Activated CD4-positive, alpha-beta T cell treated with anti-CD3 and anti-CD28 coated beads, Interleukin-2, Interleukin-4, amounts not matched to agents 100 ng/mL and 50 ng/mL, durations not matched to agents 16 hours and 8 hours (primary cell): ENCODE results near the gene RTP4.
"Not testable (repeated sequence)": the region's sequence is repeated elsewhere in the genome, so short reads cannot be mapped to it uniquely, and the experiment has no call there.

Experiments used
- DNase-seq: peaks from one replicate; pipeline ENCODE4 v3.0.0-alpha.2; 2020; ENCODE audit warnings: low spot score

The RTP4 gene

DNA sequence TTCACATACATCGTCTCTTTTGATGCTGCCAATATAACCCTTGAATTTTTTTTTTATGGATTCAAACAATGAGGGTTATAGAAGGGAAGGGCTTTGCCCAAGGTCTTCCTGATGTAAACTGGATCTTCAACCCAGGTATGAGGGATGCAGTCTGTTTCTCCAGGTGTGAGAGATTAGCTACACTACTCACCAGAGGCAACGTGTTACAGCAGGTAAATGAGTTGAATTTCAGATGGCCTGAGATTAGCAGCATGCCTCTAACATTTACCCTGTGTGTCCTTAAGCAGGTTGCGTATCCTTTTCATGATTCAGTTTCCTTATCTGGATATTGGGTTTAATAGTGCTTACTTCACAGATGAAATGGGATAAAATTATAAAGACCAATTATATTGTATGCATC is 1.9 kb downstream of the RTP4 start:
- DNase-seq = no peak

DNA sequence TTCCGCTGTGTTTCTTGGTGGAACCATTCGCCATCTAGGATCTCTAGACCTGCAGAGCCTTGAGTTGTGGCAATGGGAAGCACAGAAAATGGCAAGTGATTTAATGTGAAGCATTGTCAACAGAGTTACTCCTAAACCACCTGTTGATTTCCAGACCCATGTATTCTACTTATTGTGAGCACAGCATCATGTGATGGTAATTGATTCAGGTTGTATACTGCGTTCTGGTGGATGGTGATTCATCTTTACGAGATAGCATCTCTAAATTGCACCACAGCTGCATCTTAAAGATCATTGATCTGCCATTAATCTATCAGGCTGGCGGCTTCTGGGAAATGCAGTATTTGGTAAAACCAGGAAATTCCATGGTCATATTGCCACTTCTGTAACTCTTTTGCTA is 7.4 kb downstream of the RTP4 start:
- DNase-seq = no peak

DNA sequence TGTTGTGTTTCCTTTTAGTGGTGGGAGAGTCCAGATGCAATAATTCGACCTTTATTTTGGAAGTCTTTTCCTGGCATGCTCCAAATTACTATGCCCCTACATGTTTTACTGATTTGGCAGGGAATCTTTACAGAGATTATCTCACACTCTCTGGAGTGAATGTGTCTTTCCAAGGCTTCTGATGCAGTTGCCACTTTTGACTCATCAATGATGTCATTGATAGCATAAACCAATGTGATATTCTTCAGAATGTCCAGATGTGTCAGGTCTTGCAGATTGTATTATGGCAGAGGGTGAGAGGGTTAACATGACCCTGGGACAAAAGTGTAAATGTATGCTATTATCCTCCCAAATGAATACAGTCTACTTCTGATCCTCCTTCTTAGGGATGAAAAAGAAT is 9.7 kb downstream of the RTP4 start:
- no peak for DNase-seq

- no peak for DNase-seq
These were observed 14.5 kb downstream of the RTP4 start for GRCh38 chr3:187382609-187383151.

- DNase-seq = no peak
These were observed 15.1 kb downstream of the RTP4 start for GRCh38 chr3:187383246-187383645.

GRCh38 chr3:187385296-187385695 is 17.1 kb downstream of the RTP4 start:
- DNase-seq = no peak

DNA sequence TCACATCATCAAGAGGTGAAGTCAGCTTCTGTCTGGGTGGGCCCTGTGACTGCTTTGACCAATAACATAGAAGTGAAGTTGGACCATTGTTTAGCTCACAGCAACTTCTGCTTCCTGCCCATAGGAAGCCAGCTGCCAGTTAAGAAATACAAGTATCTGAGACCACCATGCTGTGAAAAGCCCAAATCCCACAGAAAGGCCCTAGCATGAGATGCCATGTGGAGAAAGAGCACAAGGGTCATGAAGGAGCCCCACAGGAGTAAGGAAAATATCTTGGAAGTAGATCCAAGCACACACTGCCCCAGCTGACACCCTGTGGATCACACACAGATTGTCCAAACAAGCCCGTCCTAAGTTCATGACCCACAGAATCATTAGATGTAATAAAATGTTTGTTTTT is 28.5 kb downstream of the RTP4 start:
- DNase-seq = no peak

- no peak for DNase-seq
These were observed 30.8 kb downstream of the RTP4 start for GRCh38 chr3:187398955-187399354.

DNA sequence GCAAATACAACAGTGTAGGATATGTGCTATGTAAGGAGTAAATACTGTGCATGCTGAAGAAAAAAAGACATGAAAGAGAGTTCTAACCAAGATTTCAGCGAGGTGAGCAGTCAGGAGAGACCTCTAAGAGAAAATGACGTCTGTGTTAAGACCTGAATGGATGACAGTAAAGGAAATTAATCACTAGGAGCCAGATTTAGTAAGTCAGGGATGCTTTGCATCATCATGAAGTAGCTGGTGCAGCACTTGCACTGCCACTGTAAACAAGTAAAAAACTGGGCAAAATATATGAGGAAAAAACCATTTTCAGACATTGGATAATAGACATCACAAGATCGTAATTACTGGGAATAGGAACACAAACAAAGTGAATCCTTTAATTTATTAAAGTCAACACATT is 32.6 kb downstream of the RTP4 start:
- DNase-seq = no peak

DNA sequence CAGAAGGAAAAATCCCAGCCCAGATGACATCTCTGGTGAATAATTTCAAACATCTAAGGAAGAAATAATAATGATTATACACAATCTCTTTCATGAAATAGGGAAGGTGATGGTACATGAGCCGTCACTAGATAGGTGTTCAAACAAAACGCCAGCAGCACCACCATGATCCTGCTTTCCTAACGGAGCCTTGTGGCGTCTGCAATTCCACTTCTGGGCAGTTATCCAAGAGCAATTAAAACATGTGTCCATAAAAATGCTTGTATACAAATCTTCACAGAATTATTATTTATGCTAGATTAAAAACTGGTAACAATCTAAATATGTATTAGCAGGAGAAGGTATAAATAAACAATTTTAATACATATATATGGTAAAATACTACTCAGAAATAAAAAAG is 33.7 kb downstream of the RTP4 start:
- DNase-seq = no peak

DNA sequence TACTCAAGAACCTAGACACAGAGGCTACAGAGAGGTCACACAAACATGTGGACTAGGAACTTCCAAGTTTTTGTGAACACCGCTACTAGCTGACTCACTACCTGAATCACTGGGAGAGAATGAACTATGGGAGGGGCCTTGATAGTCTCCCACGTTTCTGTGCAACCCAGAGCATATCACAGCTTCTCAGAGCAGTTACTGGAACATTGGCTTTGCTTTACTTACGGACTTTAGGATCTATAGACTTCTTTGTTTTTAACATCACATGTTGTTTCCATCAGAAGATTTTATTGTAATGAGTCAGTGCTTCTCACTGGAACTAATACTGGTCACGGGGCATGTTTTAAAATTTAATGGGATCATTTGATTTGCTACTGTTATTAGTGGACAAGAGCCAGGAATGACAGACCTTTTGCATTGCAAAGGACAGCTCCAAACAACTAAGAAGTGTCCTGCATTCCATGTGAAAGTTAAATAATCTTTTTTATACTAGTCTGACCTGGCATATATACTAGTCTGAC is 35.6 kb downstream of the RTP4 start:
- no peak for DNase-seq

DNA sequence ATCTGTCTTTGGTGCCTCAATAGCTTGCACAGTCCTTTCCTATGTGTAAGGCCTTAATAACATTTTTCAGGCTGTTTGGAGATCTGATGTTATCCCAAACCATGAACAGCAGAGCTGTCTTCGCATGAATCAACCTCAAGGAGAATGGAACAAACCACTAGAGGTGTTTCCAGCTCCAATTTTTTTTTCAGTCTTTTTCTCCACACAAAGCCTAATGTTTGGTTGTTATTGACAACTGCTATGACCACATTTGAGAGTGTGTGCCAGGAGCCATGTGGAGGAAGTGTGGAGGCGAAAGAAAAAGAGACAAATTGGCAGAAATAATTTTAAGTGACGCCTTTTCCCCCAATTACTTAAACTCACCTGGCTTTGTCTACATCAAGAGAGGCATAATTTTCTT is 38.7 kb downstream of the RTP4 start:
- no peak for DNase-seq

DNA sequence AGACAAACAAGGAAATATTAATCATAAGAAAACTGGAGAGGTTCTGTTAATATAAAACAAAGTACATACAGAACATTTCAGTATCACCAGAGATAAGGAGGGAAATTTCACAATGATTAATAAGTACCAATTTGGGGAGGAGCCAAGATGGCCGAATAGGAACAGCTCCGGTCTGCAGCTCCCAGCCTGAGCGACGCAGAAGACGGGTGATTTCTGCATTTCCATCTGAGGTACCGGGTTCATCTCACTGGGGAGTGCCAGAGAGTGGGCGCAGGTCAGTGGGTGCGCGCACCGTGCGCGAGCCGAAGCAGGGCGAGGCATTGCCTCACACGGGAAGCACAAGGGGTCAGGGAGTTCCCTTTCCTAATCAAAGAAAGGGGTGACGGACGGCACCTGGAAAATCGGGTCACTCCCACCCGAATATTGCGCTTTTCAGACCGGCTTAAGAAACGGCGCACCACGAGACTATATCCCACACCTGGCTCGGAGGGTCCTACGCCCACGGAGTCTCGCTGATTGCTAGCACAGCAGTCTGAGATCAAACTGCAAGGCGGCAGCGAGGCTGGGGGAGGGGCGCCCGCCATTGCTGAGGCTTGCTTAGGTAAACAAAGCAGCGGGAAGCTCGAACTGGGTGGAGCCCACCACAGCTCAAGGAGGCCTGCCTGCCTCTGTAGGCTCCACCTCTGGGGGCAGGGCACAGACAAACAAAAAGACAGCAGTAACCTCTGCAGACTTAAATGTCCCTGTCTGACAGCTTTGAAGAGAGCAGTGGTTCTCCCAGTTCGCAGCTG is 44.0 kb downstream of the RTP4 start:
- DNase-seq = not testable (repeated sequence)
